Parathyroid adenoma (tissue), 2 donors: ENCODE results near the gene GLCE.

ENCODE experiments used
- H2AFZ ChIP-seq: fragments of 300-600 bp; sonication (generic); one replicate; pipeline ENCODE4 v1.7.0; 2017; ENCODE audit warnings: antibody characterized with exemption, mild to moderate bottlenecking
- H3K27ac ChIP-seq: fragments of 300-600 bp; sonication (generic); one replicate; pipeline ENCODE4 v1.7.0; 2017
- H3K27me3 ChIP-seq: fragments of 300-600 bp; sonication (generic); one replicate; pipeline ENCODE4 v1.7.0; 2017; ENCODE audit warnings: low read length; ENCODE audit not compliant: control insufficient read depth, insufficient read depth
- H3K36me3 ChIP-seq: fragments of 300-600 bp; sonication (generic); one replicate; pipeline ENCODE4 v1.7.0; 2017; ENCODE audit warnings: low read length; ENCODE audit not compliant: control insufficient read depth, insufficient read depth
- H3K4me1 ChIP-seq: fragments of 300-600 bp; sonication (generic); one replicate; pipeline ENCODE4 v1.7.0; 2017; ENCODE audit warnings: control low read depth
- H3K4me2 ChIP-seq: fragments of 300-600 bp; sonication (generic); one replicate; pipeline ENCODE4 v1.7.0; 2017; ENCODE audit warnings: low read length
- H3K4me3 ChIP-seq: fragments of 300-600 bp; sonication (generic); one replicate; pipeline ENCODE4 v1.7.0; 2017; ENCODE audit warnings: low read depth, low read length
- H3K79me2 ChIP-seq: fragments of 300-600 bp; sonication (generic); one replicate; pipeline ENCODE4 v1.7.0; 2017; ENCODE audit warnings: control low read depth
- H3K9ac ChIP-seq: fragments of 300-600 bp; sonication (generic); one replicate; pipeline ENCODE4 v1.7.0; 2017; ENCODE audit warnings: mild to moderate bottlenecking
- H3K9me3 ChIP-seq: fragments of 300-600 bp; sonication (generic); one replicate; pipeline ENCODE4 v1.7.0; 2017; ENCODE audit warnings: low read length; ENCODE audit not compliant: control insufficient read depth
- TF ChIP-seq, protein P1 (sequence below): fragments of 300-600 bp; sonication (generic); IDR thresholded peaks from one replicate; pipeline ENCODE4 v1.7.0; 2017; ENCODE audit warnings: antibody characterized with exemption, mild to moderate bottlenecking
- donor health status: primary hyperparathyroidism.

GLCE gene

DNA sequence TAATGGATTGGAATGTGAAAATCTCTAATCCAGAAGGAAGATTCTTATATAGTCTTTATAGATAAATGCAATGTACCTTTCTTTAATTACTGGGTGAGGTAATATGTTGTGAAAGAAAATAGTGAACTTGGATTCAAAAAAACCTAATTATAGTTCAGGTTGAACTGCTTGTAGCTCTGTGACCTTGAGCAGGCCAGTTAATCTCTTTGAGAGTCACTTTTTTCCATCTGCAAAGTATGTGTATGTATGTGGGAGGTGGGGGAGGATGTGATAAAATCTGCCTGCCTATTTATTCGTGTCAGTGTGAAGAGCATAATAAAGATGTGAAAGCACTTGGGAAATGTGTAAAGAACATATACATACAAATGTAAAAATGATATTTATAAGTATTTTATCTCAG lies 34.4 kb downstream of the GLCE start:
- H3K9ac ChIP-seq, result no peak overlapping the region
- no peak overlapping the region for H2AFZ ChIP-seq
- no peaks in the 10 kb centered on the region for H3K36me3 ChIP-seq
- H3K9me3 ChIP-seq, result no peaks in the 10 kb centered on the region
- no peaks in the 10 kb centered on the region for H3K79me2 ChIP-seq
- H3K4me3 ChIP-seq, result peak overlapping the region; percentile 9
- H3K4me2 ChIP-seq, result peak overlapping the region; percentile 36
- no peaks in the 10 kb centered on the region for H3K27me3 ChIP-seq
- peaks cover 5% of the 10 kb centered on the region for H3K4me1 ChIP-seq
- peak overlapping the region; percentile 47 for H3K27ac ChIP-seq
- TF ChIP-seq, protein P1, sequence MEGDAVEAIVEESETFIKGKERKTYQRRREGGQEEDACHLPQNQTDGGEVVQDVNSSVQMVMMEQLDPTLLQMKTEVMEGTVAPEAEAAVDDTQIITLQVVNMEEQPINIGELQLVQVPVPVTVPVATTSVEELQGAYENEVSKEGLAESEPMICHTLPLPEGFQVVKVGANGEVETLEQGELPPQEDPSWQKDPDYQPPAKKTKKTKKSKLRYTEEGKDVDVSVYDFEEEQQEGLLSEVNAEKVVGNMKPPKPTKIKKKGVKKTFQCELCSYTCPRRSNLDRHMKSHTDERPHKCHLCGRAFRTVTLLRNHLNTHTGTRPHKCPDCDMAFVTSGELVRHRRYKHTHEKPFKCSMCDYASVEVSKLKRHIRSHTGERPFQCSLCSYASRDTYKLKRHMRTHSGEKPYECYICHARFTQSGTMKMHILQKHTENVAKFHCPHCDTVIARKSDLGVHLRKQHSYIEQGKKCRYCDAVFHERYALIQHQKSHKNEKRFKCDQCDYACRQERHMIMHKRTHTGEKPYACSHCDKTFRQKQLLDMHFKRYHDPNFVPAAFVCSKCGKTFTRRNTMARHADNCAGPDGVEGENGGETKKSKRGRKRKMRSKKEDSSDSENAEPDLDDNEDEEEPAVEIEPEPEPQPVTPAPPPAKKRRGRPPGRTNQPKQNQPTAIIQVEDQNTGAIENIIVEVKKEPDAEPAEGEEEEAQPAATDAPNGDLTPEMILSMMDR, result no peak

DNA sequence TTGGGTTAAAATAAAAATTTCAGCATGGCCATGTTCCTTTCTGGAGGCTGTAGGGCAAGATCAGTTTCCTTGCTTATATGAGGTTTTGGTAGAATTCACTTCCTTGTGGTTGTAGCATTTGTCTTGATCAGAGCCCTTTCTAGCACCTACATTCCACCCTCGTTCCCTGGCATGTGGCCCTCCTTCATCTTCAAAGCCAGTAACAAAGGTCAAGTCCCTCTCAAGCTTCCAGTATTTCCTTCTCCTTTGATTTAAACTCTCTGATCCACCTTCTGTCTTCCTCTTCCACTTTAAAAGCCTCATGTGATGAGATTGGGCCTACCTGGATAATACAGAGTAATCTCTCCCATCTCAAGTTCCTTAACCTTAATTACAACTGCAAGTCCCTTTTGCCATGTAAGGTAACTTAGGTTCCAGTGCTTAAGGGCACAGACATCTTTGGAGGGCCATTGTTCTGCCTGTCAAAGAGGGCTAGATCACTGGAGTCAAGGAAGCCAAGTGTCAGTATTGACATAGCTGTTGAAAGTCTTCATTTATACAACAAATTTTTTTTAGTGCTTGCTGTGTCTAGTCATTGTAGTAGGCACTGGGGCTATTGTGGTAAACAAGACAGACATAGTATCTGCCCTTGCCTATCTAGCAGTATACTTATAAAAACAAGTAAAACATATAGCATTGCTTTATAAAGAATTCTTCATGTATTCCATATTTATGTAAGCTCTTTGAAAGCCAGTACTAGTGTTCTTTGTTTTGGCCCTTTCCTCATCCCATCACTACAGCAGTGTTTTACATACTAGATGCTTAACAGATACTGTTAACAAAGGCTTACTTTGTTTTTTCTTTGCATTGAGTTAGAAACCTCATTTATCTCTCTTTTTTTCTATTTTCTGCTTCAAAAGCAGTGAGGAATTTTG lies 40.7 kb downstream of the GLCE start:
- H3K4me2 ChIP-seq, result no peak overlapping the region
- H3K27ac ChIP-seq, result no peak overlapping the region
- H3K4me3 ChIP-seq, result no peak overlapping the region
- H3K36me3 ChIP-seq, result no peaks in the 10 kb centered on the region
- no peaks in the 10 kb centered on the region for H3K4me1 ChIP-seq
- TF ChIP-seq, protein P1, result no peak
- no peaks in the 10 kb centered on the region for H3K9me3 ChIP-seq
- H3K79me2 ChIP-seq, result peaks cover 2% of the 10 kb centered on the region
- H2AFZ ChIP-seq, result no peak overlapping the region
- no peaks in the 10 kb centered on the region for H3K27me3 ChIP-seq
- H3K9ac ChIP-seq, result no peak overlapping the region

DNA sequence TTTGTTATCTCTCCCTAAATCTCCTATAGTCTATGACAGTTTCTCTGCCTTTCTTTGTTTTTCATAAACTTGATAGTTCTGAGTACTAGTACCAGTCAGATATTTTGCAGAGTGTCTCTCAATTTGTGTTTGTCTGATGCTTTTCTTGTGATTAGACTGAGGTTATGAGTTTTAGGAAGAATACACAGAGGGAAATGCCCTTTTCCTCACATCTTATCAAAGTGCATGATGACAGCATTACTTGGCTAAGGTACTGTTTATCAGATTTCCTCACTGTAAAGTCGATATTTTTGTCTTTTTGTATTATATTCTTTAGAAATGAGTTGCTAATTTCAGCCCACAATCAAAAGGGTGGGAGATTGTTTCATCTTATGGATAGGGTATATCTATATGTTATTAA lies 45.6 kb downstream of the GLCE start:
- TF ChIP-seq, protein P1, result no peak
- H3K79me2 ChIP-seq, result peaks cover under 1% of the 10 kb centered on the region
- no peak overlapping the region for H3K4me3 ChIP-seq
- no peaks in the 10 kb centered on the region for H3K27me3 ChIP-seq
- H3K9me3 ChIP-seq, result no peaks in the 10 kb centered on the region
- no peaks in the 10 kb centered on the region for H3K4me1 ChIP-seq
- no peak overlapping the region for H3K4me2 ChIP-seq
- H2AFZ ChIP-seq, result no peak overlapping the region
- no peak overlapping the region for H3K27ac ChIP-seq
- H3K36me3 ChIP-seq, result no peaks in the 10 kb centered on the region
- no peak overlapping the region for H3K9ac ChIP-seq

DNA sequence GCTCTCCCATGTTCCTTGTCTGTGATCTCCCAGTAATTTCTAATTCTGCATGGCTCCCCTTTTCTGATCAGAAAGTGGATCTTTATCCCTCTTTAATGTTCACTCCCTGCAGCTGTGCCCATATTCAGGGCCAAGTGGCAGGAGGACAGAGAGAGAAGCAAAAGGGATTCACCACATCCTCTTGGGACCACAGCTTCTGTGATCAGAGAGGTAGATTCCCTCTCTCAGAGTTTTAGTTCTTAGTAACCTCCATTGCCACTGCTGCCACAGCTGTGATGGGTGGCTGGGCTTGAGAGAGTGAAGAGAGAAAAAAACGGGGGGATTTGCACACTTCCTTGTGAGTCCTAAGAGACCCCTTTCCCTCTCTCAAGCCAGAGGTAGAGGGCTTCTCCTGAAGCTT lies 49.2 kb downstream of the GLCE start:
- TF ChIP-seq, protein P1, result no peak

DNA sequence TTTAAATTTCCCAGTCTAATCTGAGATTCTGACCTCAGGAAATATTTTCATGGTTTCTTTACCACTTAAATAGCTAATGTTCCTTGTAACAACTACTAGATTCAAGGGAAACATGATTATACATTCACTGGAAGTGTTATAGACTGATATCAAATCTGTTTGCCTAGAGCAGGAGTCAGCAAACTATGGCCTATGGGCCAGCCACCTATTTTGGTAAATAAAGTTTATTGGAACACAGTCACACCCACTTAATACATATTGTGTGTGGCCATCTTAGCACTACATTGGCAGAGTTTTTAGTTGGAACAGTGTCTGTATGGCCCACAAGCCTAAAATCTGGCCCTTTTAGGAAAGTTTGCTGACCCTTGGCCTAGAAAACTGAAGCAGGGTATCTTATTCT lies 50.1 kb downstream of the GLCE start:
- no peaks in the 10 kb centered on the region for H3K36me3 ChIP-seq
- H3K9ac ChIP-seq, result no peak overlapping the region
- H3K9me3 ChIP-seq, result no peaks in the 10 kb centered on the region
- TF ChIP-seq, protein P1, result no peak
- H2AFZ ChIP-seq, result no peak overlapping the region
- H3K4me2 ChIP-seq, result no peak overlapping the region
- H3K4me1 ChIP-seq, result no peaks in the 10 kb centered on the region
- H3K4me3 ChIP-seq, result no peak overlapping the region
- no peaks in the 10 kb centered on the region for H3K79me2 ChIP-seq
- no peak overlapping the region for H3K27ac ChIP-seq
- H3K27me3 ChIP-seq, result no peaks in the 10 kb centered on the region

More for the DNA sequence above, 49.2 kb downstream of the GLCE start:
- no peaks in the 10 kb centered on the region for H3K4me1 ChIP-seq
- no peak overlapping the region for H2AFZ ChIP-seq
- no peak overlapping the region for H3K4me3 ChIP-seq
- H3K9ac ChIP-seq, result no peak overlapping the region
- H3K9me3 ChIP-seq, result no peaks in the 10 kb centered on the region
- no peaks in the 10 kb centered on the region for H3K79me2 ChIP-seq
- H3K36me3 ChIP-seq, result no peaks in the 10 kb centered on the region
- no peaks in the 10 kb centered on the region for H3K27me3 ChIP-seq
- no peak overlapping the region for H3K27ac ChIP-seq
- no peak overlapping the region for H3K4me2 ChIP-seq
